C4-2B (cell line): ENCODE measurements around the gene MRPL33.

Experiments
- H3K27ac ChIP-seq: fragments of 450-650 bp; 2 replicates; pipeline ENCODE4 v1.5.1; 2017
- CTCF ChIP-seq: fragments of 450-650 bp; conservative IDR thresholded peaks from 2 replicates; pipeline ENCODE4 v1.5.1; 2017; ENCODE audit warnings: mild to moderate bottlenecking
- ZFX ChIP-seq: fragments of 450-650 bp; IDR thresholded peaks from 2 replicates; pipeline ENCODE4 v1.6.1; 2017

The MRPL33 gene

GRCh38 chr2:27798948-27799645 lies 27.6 kb downstream of the MRPL33 start:
- TF ChIP-seq ZFX (no peak), CTCF (no peak)
- H3K27ac ChIP-seq: no peak overlapping the region

DNA sequence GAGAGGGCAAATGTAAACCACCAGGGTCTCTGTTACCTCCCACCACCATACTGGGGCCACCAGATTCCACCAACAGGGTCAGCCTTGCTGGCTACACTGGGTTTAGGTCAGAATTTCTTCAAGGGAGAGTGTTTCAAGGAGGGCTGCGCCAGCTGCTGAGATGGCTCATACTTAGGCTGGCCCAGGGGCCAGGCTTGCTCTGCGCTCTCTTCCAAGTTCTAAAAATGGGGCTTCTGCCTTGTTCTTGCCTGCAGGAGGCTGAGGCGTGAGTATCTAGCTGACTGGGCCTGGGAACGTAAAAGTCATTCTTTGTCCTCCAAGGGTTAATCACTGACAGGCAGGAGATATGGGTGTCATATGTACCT lies 28.1 kb downstream of the MRPL33 start:
- no peak for TF ChIP-seq CTCF
- no peak for TF ChIP-seq ZFX
- H3K27ac ChIP-seq: no peak overlapping the region

GRCh38 chr2:27800856-27801255 lies 29.3 kb downstream of the MRPL33 start:
- no peak overlapping the region for H3K27ac ChIP-seq
- no peak for TF ChIP-seq ZFX
- TF ChIP-seq CTCF: no peak

DNA sequence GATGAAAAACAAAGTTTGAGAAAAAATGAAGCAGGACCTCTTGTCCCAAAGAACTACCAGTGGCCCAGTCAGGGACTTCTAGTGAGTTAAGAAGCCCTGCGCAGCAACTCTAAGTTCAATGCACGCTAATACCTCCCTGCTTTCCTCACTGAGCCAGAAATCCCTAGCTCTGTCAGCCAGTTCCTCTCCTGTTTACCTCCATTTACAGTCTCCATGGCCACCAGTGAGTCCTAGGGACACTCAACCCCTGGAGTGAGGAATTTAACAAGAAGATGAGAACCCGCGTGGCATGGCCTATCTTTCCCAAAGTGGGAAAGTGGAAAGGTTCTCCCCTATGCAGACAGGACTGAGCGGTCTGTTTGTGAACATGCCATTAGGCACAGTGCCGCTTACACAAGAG lies 31.0 kb downstream of the MRPL33 start:
- no peak overlapping the region for H3K27ac ChIP-seq
- TF ChIP-seq ZFX: no peak
- no peak for TF ChIP-seq CTCF

- no peak overlapping the region for H3K27ac ChIP-seq
- no peak for TF ChIP-seq ZFX
- no peak for TF ChIP-seq CTCF
These were observed 31.5 kb downstream of the MRPL33 start for GRCh38 chr2:27803046-27803445.

DNA sequence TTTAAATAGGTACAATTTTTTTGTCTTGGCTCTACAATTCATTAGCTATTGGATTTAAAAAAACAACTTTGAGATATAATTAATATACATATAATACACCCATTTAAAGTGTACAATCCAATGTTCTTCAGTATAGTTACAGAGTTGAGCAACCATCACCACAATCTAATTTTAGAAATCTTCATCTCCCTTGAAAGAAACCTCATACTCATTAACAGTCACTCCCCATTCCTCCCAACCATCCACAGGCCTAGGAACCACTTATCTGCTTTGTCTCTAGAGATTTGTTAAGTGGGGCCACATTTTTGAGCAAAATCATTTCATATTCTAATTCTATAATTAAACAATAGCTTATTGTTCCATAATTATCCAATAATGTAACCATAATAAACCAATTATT lies 32.6 kb downstream of the MRPL33 start:
- H3K27ac ChIP-seq: no peak overlapping the region
- TF ChIP-seq CTCF (no peak), ZFX (no peak)

GRCh38 chr2:27805180-27805579 lies 33.7 kb downstream of the MRPL33 start:
- no peak overlapping the region for H3K27ac ChIP-seq
- TF ChIP-seq ZFX: no peak
- no peak for TF ChIP-seq CTCF
